HepG2 (cell line): ENCODE measurements around the gene USP7. TPM values are rescaled to one million over a fixed set of nuclear protein-coding genes. Genes with fewer than 3 reads are reported as not detected.
A peak's percentile ranks its signal among the peaks of the same experiment; 100 is the strongest.

ENCODE experiments used
- YY1 ChIP-seq: IDR thresholded peaks from 2 replicates; pipeline ENCODE4 v1.6.1; 2011; ENCODE audit warnings: low read length, low read depth, moderate library complexity, mild to moderate bottlenecking; ENCODE audit not compliant: insufficient read depth, insufficient replicate concordance
- ZFX ChIP-seq: sonication (generic); formaldehyde crosslinking; IDR thresholded peaks from 2 replicates; pipeline ENCODE4 v1.4.0; 2020; ENCODE audit warnings: mild to moderate bottlenecking, low read depth, missing genetic modification reagents, moderate library complexity
- ZNF547 ChIP-seq: sonication (generic); formaldehyde crosslinking; IDR thresholded peaks from 2 replicates; pipeline ENCODE4 v1.5.1; 2020; ENCODE audit warnings: mild to moderate bottlenecking, missing genetic modification reagents
- ZNF598 ChIP-seq: sonication (generic); formaldehyde crosslinking; IDR thresholded peaks from 2 replicates; pipeline ENCODE4 v1.5.1; 2020; ENCODE audit warnings: mild to moderate bottlenecking, missing genetic modification reagents, borderline replicate concordance
- polyA plus RNA-seq, 8 experiments: library from polyadenylated mRNA; depleted of rRNA in 3 of 8; stranded (reverse) in 7 of 8; unstranded in 1 of 8; fragments of >200 nt; fragmentation: Illumina TruSeq in 4 of 8; extraction: Trizol in 4 of 8; gene quantifications; 2 replicates each; pipeline versions ENCODE4 v1.2.1 to v1.2.3, GENCODE V29; 2011 to 2016; ENCODE audit warnings: low read depth in 4 of 8, missing spikeins in 1 of 8, mixed read lengths in 1 of 8; ENCODE audit not compliant: insufficient read depth in 1 of 8
- total RNA-seq, 5 experiments: library from RNA; depleted of rRNA; stranded (reverse); fragments of >200 nt; fragmentation: Illumina TruSeq; extraction: Trizol; gene quantifications; 2 replicates each; pipeline ENCODE4 v1.2.3, GENCODE V29; 2016; ENCODE audit warnings: low read depth in 1 of 5
- TF ChIP-seq, protein P1 (sequence below): sonication (generic); formaldehyde crosslinking; IDR thresholded peaks from 2 replicates; pipeline ENCODE4 v1.4.0; 2020; ENCODE audit warnings: missing genetic modification reagents
- TF ChIP-seq, protein P2 (sequence below): sonication (generic); formaldehyde crosslinking; IDR thresholded peaks from 2 replicates; pipeline ENCODE4 v1.8.1; 2023; ENCODE audit warnings: missing genetic modification reagents, mild to moderate bottlenecking, borderline replicate concordance
- TF ChIP-seq, protein P3 (sequence below): sonication (generic); formaldehyde crosslinking; conservative IDR thresholded peaks from 2 replicates; pipeline ENCODE4 v1.4.0; 2020; ENCODE audit warnings: missing genetic modification reagents
- TF ChIP-seq, protein P4 (sequence below): sonication (generic); formaldehyde crosslinking; IDR thresholded peaks from 2 replicates; pipeline ENCODE4 v1.5.1; 2020; ENCODE audit warnings: missing genetic modification reagents, mild to moderate bottlenecking, borderline replicate concordance
- TF ChIP-seq, protein P5 (sequence below): sonication (generic); formaldehyde crosslinking; conservative IDR thresholded peaks from 2 replicates; pipeline ENCODE4 v1.4.0; 2020; ENCODE audit warnings: missing genetic modification reagents
- TF ChIP-seq, protein P6 (sequence below): sonication (generic); formaldehyde crosslinking; IDR thresholded peaks from 2 replicates; pipeline ENCODE4 v1.9.0; 2021; ENCODE audit warnings: missing genetic modification reagents, mild to moderate bottlenecking, borderline replicate concordance

USP7 gene
- total and polyA plus RNA-seq, 2 of the 13 experiments (the other 11 are each of a cell fraction or from before 2014, with no cell fraction given) = 52.5 to 173 TPM

DNA sequence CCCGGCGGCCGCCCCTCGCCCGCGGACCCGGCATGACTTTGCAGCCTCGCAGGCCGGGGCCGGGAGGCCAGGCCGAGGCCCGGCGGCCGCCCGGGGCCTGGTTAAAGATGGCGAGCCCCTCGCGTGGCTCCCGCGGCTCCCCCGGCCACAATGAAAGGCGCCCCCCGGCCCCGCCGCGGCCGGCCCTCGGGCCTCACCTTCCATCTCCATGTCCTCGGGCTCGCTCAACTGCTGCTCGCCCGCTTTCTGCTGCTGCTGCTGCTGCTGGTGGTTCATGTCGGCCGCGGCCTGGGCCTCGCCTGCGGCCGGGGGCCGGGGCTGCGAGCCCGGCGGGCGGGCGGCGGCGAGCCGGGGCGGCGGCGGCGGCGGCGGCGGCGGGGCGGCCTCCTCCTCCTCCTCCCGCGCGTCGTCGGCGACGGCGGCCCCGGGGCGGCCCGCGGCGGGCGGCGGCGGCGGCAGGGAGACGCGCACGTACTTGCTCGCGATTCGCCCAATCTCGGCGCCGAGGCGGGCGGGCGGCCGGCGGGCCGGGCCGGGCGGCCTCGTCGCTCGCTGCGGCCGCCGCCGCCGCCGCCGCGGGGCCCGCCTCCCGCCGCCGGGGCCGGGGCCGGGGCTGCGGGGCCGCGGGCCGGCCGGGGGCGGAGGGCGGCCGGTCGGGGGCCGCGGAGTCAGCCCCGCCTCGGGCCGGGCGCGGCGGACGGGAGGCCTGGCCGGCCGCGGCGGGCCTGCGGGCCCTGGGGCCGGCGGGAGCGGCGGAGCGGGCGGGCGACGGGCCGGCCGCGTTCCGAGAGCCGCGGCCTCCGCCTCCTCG, 491 bp downstream of the USP7 start (continued):
- TF ChIP-seq, protein P1, sequence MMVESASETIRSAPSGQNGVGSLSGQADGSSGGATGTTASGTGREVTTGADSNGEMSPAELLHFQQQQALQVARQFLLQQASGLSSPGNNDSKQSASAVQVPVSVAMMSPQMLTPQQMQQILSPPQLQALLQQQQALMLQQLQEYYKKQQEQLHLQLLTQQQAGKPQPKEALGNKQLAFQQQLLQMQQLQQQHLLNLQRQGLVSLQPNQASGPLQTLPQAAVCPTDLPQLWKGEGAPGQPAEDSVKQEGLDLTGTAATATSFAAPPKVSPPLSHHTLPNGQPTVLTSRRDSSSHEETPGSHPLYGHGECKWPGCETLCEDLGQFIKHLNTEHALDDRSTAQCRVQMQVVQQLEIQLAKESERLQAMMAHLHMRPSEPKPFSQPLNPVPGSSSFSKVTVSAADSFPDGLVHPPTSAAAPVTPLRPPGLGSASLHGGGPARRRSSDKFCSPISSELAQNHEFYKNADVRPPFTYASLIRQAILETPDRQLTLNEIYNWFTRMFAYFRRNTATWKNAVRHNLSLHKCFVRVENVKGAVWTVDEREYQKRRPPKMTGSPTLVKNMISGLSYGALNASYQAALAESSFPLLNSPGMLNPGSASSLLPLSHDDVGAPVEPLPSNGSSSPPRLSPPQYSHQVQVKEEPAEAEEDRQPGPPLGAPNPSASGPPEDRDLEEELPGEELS (CRISPR knock-in tag) = no peak
- TF ChIP-seq ZNF598 (CRISPR knock-in tag) = no peak
- TF ChIP-seq, protein P2, sequence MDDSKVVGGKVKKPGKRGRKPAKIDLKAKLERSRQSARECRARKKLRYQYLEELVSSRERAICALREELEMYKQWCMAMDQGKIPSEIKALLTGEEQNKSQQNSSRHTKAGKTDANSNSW (CRISPR knock-in tag) = no peak
- TF ChIP-seq, protein P3, sequence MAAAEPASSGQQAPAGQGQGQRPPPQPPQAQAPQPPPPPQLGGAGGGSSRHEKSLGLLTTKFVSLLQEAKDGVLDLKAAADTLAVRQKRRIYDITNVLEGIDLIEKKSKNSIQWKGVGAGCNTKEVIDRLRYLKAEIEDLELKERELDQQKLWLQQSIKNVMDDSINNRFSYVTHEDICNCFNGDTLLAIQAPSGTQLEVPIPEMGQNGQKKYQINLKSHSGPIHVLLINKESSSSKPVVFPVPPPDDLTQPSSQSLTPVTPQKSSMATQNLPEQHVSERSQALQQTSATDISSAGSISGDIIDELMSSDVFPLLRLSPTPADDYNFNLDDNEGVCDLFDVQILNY (CRISPR knock-in tag) = no peak
- TF ChIP-seq, protein P4, sequence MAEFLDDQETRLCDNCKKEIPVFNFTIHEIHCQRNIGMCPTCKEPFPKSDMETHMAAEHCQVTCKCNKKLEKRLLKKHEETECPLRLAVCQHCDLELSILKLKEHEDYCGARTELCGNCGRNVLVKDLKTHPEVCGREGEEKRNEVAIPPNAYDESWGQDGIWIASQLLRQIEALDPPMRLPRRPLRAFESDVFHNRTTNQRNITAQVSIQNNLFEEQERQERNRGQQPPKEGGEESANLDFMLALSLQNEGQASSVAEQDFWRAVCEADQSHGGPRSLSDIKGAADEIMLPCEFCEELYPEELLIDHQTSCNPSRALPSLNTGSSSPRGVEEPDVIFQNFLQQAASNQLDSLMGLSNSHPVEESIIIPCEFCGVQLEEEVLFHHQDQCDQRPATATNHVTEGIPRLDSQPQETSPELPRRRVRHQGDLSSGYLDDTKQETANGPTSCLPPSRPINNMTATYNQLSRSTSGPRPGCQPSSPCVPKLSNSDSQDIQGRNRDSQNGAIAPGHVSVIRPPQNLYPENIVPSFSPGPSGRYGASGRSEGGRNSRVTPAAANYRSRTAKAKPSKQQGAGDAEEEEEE = 0 out of 2 replicates have a peak, but pooled peaks have one; percentile 3
- peak; percentile 5; the same call in 1 of the 2 replicates for TF ChIP-seq ZFX
- no peak for TF ChIP-seq ZNF547 (CRISPR knock-in tag)
- TF ChIP-seq, protein P5, sequence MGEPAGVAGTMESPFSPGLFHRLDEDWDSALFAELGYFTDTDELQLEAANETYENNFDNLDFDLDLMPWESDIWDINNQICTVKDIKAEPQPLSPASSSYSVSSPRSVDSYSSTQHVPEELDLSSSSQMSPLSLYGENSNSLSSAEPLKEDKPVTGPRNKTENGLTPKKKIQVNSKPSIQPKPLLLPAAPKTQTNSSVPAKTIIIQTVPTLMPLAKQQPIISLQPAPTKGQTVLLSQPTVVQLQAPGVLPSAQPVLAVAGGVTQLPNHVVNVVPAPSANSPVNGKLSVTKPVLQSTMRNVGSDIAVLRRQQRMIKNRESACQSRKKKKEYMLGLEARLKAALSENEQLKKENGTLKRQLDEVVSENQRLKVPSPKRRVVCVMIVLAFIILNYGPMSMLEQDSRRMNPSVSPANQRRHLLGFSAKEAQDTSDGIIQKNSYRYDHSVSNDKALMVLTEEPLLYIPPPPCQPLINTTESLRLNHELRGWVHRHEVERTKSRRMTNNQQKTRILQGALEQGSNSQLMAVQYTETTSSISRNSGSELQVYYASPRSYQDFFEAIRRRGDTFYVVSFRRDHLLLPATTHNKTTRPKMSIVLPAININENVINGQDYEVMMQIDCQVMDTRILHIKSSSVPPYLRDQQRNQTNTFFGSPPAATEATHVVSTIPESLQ (CRISPR knock-in tag) = peak; percentile 7; the same call in 1 of the 2 replicates
- TF ChIP-seq, protein P6, sequence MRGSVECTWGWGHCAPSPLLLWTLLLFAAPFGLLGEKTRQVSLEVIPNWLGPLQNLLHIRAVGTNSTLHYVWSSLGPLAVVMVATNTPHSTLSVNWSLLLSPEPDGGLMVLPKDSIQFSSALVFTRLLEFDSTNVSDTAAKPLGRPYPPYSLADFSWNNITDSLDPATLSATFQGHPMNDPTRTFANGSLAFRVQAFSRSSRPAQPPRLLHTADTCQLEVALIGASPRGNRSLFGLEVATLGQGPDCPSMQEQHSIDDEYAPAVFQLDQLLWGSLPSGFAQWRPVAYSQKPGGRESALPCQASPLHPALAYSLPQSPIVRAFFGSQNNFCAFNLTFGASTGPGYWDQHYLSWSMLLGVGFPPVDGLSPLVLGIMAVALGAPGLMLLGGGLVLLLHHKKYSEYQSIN = 0 out of 2 replicates have a peak, but pooled peaks have one; percentile 12
- TF ChIP-seq YY1 = peak; percentile 83
